GM12878 (cell line): ENCODE data around the gene PALLD. TPM values are rescaled to one million over a fixed set of nuclear protein-coding genes. Genes with fewer than 3 reads are reported as not detected.

ENCODE experiments used
- ATAC-seq: fragments of 200-7000 bp; cut with Tn5 transposase; 3 replicates; pipeline ENCODE4 v1.9.1; 2020; ENCODE audit warnings: mild to moderate bottlenecking, moderate library complexity
- BruUV-seq: library from RNA; stranded (reverse); fragments of 400-500 nt; replicated peaks from 2 replicates; lab custom pipeline; 2021; lab: Mats Ljungman, UMichigan
- CTCF ChIA-PET: fragments of 300-600 bp; sonication (Branson Sonifier 250); formaldehyde crosslinking; extraction: SDS; loops from one replicate; lab custom pipeline; 2021; ENCODE audit warnings: inconsistent platforms; lab: Yijun Ruan, JAX
- POLR2A ChIA-PET: fragments of 350-600 bp; formaldehyde crosslinking; extraction: SDS; loops from one replicate; lab custom pipeline; 2021; ENCODE audit warnings: inconsistent platforms; lab: Charles Lee
- RAD21 ChIA-PET: fragments of 300-600 bp; sonication (Branson Sonifier 250); formaldehyde crosslinking; loops from one replicate; lab custom pipeline; 2023; ENCODE audit warnings: antibody characterized with exemption; ENCODE audit not compliant: unreplicated experiment; lab: Charles Lee
- SMC1A ChIA-PET: fragments of 300-600 bp; sonication (Branson Sonifier 250); formaldehyde crosslinking; loops from one replicate; lab custom pipeline; 2023; ENCODE audit not compliant: unreplicated experiment, uncharacterized antibody; lab: Charles Lee
- DNase-seq: peaks from one replicate; pipeline ENCODE4 v3.0.0-alpha.2; 2011; ENCODE audit warnings: low read depth, low spot score
- FAIRE-seq: peaks from 3 replicates; lab custom pipeline; 2011; peaks lifted over from hg19 to GRCh38; lab: Jason Lieb, UNC
- H2AFZ ChIP-seq: 2 replicates; pipeline ENCODE4 v1.6.0; 2011; ENCODE audit warnings: low read depth, low read length, control low read depth; ENCODE audit not compliant: control insufficient read depth
- H3K27ac ChIP-seq: 2 replicates; pipeline ENCODE4 v1.5.1; 2011; ENCODE audit warnings: control low read depth; ENCODE audit not compliant: control insufficient read depth, insufficient read depth
- H3K27me3 ChIP-seq, 2 experiments: replicated peaks in 1 of 2; 2 replicates each; pipeline versions ENCODE4 v1.6.0 to v1.6.1; 2011; ENCODE audit warnings: low read length in 1 of 2; ENCODE audit not compliant: control insufficient read depth in 2 of 2, insufficient read depth in 2 of 2
- H3K36me3 ChIP-seq, 2 experiments: 2 replicates each; pipeline ENCODE4 v1.5.1; 2011; ENCODE audit warnings: low read length in 1 of 2; ENCODE audit not compliant: control insufficient read depth in 2 of 2, insufficient read depth in 2 of 2
- H3K4me1 ChIP-seq: 2 replicates; pipeline ENCODE4 v1.6.1; 2011; ENCODE audit warnings: mild to moderate bottlenecking, low read length, moderate library complexity, mixed read lengths; ENCODE audit not compliant: control insufficient read depth, insufficient read depth
- H3K4me2 ChIP-seq: 2 replicates; pipeline ENCODE4 v1.6.0; 2011; ENCODE audit warnings: control low read depth; ENCODE audit not compliant: control insufficient read depth, insufficient read depth
- H3K4me3 ChIP-seq: fragments of 200-600 bp; sonication (generic); 2 replicates; pipeline ENCODE4 v1.5.1; 2016
- H3K79me2 ChIP-seq: 2 replicates; pipeline ENCODE4 v1.6.0; 2011; ENCODE audit warnings: low read length; ENCODE audit not compliant: control insufficient read depth, insufficient read depth
- H3K9ac ChIP-seq: 2 replicates; pipeline ENCODE4 v1.8.0; 2011; ENCODE audit warnings: low read length, control low read depth, mixed read lengths; ENCODE audit not compliant: control insufficient read depth, insufficient read depth
- H3K9me3 ChIP-seq: replicated peaks from 3 replicates; pipeline ENCODE4 v1.5.1; 2011; ENCODE audit warnings: mild to moderate bottlenecking, low read length; ENCODE audit not compliant: control insufficient read depth, insufficient read depth
- H4K20me1 ChIP-seq: 2 replicates; pipeline ENCODE4 v1.6.0; 2011; ENCODE audit not compliant: control insufficient read depth, insufficient read depth
- KAT2A ChIP-seq: conservative IDR thresholded peaks from 2 replicates; pipeline ENCODE4 v1.6.1; 2011; ENCODE audit warnings: low read depth, low read length; ENCODE audit not compliant: control insufficient read depth
- LARP7 ChIP-seq: fragments of 450-650 bp; IDR thresholded peaks from 2 replicates; pipeline ENCODE4 v1.6.1; 2017; ENCODE audit warnings: mild to moderate bottlenecking
- WGBS: methylation state at CpG from one replicate; pipeline ENCODE4 v1.1.6; 2016; ENCODE audit warnings: low lambda C conversion rate; ENCODE audit not compliant: insufficient replicate concordance, insufficient coverage; ENCODE audit errors: missing lambda C conversion rate; 5-methylcytosine and 5-hydroxymethylcytosine counted together
- in situ Hi-C: fragments of 300-500 bp; cut with MboI; formaldehyde crosslinking; loops from 9 replicates; pipeline ENCODE4 v1.14.3; 2018; ENCODE audit warnings: mixed read lengths
- intact Hi-C: fragments of 100-400 bp; cut with micrococcal nuclease; formaldehyde crosslinking; loops from one replicate; pipeline ENCODE4 v1.14.2; 2022; ENCODE audit not compliant: unreplicated experiment
- polyA plus RNA-seq, 11 experiments: library from polyadenylated mRNA; depleted of rRNA in 4 of 11; unstranded in 6 of 11; stranded (reverse) in 5 of 11; fragments of >200 nt; fragmentation: Nextera tagmentation in 4 of 11; fragmentation: Illumina TruSeq in 1 of 11; extraction: Ambion mirVana in 4 of 11; extraction: Trizol in 1 of 11; gene quantifications; 1 replicate in 1 of 11; 2 replicates in 10 of 11; pipeline versions ENCODE4 v1.2.1 to v1.2.3, GENCODE V29; 2011 to 2016; ENCODE audit warnings: inconsistent platforms in 2 of 11, missing spikeins in 2 of 11, low read depth in 1 of 11
- total RNA-seq, 4 experiments: library from RNA; depleted of rRNA in 3 of 4; stranded (reverse); fragments of >200 nt in 3 of 4; fragmentation: Illumina TruSeq in 1 of 4; extraction: Trizol in 1 of 4; gene quantifications; 2 replicates each; pipeline versions ENCODE4 v1.2.1 to v1.2.3, GENCODE V29; 2013 to 2021
- TF ChIP-seq, protein P1 (sequence below): fragments of 450-650 bp; IDR thresholded peaks from 2 replicates; pipeline ENCODE4 v1.6.1; 2017; ENCODE audit warnings: low read depth, mild to moderate bottlenecking, moderate library complexity
- TF ChIP-seq, protein P2 (sequence below): fragments of 450-650 bp; formaldehyde crosslinking; IDR thresholded peaks from 2 replicates; pipeline ENCODE4 v1.5.0; 2022; ENCODE audit warnings: mild to moderate bottlenecking, missing genetic modification characterization

The PALLD gene
- total and polyA plus RNA-seq, 10 of the 15 experiments (the other 5 are each of a cell fraction or from before 2014, with no cell fraction given): 1.0 to 7.7 (median 1.7) TPM

DNA sequence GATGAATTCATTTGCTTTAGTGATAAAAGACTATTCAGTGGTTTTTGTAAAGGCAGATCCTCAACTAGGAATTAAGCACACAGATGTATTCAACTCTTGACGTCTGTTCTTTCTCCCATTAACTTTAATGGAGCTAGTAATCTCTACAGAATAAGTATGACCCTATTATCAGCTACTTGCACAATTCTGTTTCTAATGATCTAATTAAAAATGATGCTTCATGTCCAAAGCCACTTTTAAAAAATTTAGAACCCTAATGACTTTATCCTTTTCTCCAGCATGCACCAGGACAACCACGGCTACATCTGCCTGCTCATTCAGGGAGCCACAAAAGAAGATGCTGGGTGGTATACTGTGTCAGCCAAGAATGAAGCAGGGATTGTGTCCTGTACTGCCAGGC, 427.8 kb downstream of the PALLD start:
- no peak overlapping the region for H2AFZ ChIP-seq
- no peaks in the 10 kb centered on the region for H3K9me3 ChIP-seq
- H3K36me3 ChIP-seq: peaks cover 0 to 2% of the 10 kb centered on the region in 2 experiments; a peak in 2 of 4 replicates
- ATAC-seq: no peak
- DNase-seq: no peak
- CTCF ChIA-PET: interaction anchor here (0.6 to 14.6 kb wide), 38 partner anchors 9 to 688 kb away, joined by 3 to 362 read pairs (median 4); partner anchors contain the start of gene CBR4
- in situ Hi-C loops: loop anchor here (5.0 to 10.0 kb wide), 5 partner anchors 83 to 1120 kb away; no protein-coding TSS in a partner anchor
- RAD21 ChIA-PET: interaction anchor here (0.8 to 11.2 kb wide), 18 partner anchors 8 to 681 kb away, joined by 3 to 116 read pairs (median 6); partner anchors contain the start of gene CBR4
- BruUV-seq: no TSS peak
- H3K27ac ChIP-seq: no peak overlapping the region
- TF ChIP-seq, protein P1, sequence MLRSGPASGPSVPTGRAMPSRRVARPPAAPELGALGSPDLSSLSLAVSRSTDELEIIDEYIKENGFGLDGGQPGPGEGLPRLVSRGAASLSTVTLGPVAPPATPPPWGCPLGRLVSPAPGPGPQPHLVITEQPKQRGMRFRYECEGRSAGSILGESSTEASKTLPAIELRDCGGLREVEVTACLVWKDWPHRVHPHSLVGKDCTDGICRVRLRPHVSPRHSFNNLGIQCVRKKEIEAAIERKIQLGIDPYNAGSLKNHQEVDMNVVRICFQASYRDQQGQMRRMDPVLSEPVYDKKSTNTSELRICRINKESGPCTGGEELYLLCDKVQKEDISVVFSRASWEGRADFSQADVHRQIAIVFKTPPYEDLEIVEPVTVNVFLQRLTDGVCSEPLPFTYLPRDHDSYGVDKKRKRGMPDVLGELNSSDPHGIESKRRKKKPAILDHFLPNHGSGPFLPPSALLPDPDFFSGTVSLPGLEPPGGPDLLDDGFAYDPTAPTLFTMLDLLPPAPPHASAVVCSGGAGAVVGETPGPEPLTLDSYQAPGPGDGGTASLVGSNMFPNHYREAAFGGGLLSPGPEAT: no peak
- TF ChIP-seq KAT2A: no peak
- no peak for TF ChIP-seq LARP7
- TF ChIP-seq, protein P2, sequence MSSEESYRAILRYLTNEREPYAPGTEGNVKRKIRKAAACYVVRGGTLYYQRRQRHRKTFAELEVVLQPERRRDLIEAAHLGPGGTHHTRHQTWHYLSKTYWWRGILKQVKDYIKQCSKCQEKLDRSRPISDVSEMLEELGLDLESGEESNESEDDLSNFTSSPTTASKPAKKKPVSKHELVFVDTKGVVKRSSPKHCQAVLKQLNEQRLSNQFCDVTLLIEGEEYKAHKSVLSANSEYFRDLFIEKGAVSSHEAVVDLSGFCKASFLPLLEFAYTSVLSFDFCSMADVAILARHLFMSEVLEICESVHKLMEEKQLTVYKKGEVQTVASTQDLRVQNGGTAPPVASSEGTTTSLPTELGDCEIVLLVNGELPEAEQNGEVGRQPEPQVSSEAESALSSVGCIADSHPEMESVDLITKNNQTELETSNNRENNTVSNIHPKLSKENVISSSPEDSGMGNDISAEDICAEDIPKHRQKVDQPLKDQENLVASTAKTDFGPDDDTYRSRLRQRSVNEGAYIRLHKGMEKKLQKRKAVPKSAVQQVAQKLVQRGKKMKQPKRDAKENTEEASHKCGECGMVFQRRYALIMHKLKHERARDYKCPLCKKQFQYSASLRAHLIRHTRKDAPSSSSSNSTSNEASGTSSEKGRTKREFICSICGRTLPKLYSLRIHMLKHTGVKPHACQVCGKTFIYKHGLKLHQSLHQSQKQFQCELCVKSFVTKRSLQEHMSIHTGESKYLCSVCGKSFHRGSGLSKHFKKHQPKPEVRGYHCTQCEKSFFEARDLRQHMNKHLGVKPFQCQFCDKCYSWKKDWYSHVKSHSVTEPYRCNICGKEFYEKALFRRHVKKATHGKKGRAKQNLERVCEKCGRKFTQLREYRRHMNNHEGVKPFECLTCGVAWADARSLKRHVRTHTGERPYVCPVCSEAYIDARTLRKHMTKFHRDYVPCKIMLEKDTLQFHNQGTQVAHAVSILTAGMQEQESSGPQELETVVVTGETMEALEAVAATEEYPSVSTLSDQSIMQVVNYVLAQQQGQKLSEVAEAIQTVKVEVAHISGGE (CRISPR knock-in tag): no peak
- TF ChIP-seq, all 136 proteins: peak for 0
- FAIRE-seq: no peak
- WGBS: 96% methylated on average over 2 of the region's 2 CpGs
- H3K4me2 ChIP-seq: no peak overlapping the region
- H3K4me1 ChIP-seq: no peaks in the 10 kb centered on the region
- H4K20me1 ChIP-seq: no peaks in the 10 kb centered on the region
- no peak overlapping the region for H3K9ac ChIP-seq
- ChIA-PET SMC1A (interaction anchor here (0.7 to 17.4 kb wide), 21 partner anchors 8 to 642 kb away, joined by 3 to 292 read pairs (median 7); partner anchors contain the start of gene CBR4), POLR2A (interaction anchor here (0.6 kb wide), 1 partner anchor 386 kb away, joined by 4 read pairs; no protein-coding TSS in a partner anchor)
- H3K79me2 ChIP-seq: no peaks in the 10 kb centered on the region
- no peak overlapping the region for H3K4me3 ChIP-seq
- intact Hi-C loops: loop anchor here (10.0 kb wide), 1 partner anchor 350 kb away; the partner anchor contains the start of gene SH3RF1
- no peaks in the 10 kb centered on the region for H3K27me3 ChIP-seq
